GM21423 (cell line): ENCODE results near the gene ABL2.
"Not testable (repeated sequence)": the region's sequence is repeated elsewhere in the genome, so short reads cannot be mapped to it uniquely, and the experiment has no call there.

Experiments
- ATAC-seq: cut with Tn5 transposase; IDR thresholded peaks from one replicate; pipeline ENCODE4 v1.9.1; 2021; ENCODE audit warnings: mild to moderate bottlenecking, moderate library complexity; ENCODE audit not compliant: unreplicated experiment

ABL2 gene

GRCh38 chr1:179137617-179138255 is 91.7 kb downstream of the ABL2 start:
- ATAC-seq, result no peak

GRCh38 chr1:179135707-179136106 is 93.8 kb downstream of the ABL2 start:
- ATAC-seq, result not testable (repeated sequence)

- not testable (repeated sequence) for ATAC-seq
Measured at GRCh38 chr1:179135168-179135567, 94.3 kb downstream of the ABL2 start.

GRCh38 chr1:179129702-179130473 is 99.6 kb downstream of the ABL2 start:
- peak; percentile 97 for ATAC-seq

GRCh38 chr1:179128520-179128919 is 101.0 kb downstream of the ABL2 start:
- ATAC-seq, result no peak

GRCh38 chr1:179127163-179127895 is 102.1 kb downstream of the ABL2 start:
- no peak for ATAC-seq

GRCh38 chr1:179126338-179127060 is 103.0 kb downstream of the ABL2 start:
- no peak for ATAC-seq

GRCh38 chr1:179124873-179125272 is 104.6 kb downstream of the ABL2 start:
- ATAC-seq, result no peak

- ATAC-seq, result no peak
Measured at GRCh38 chr1:179121159-179121938, 108.1 kb downstream of the ABL2 start.

GRCh38 chr1:179120736-179121135 is 108.7 kb downstream of the ABL2 start:
- ATAC-seq, result no peak

GRCh38 chr1:179119513-179119912 is 110.0 kb downstream of the ABL2 start:
- no peak for ATAC-seq

- no peak for ATAC-seq
Measured at GRCh38 chr1:179115181-179115580, 114.3 kb downstream of the ABL2 start.

GRCh38 chr1:179108644-179109043 is 120.8 kb downstream of the ABL2 start:
- no peak for ATAC-seq

GRCh38 chr1:179107706-179108629 is 121.5 kb downstream of the ABL2 start:
- no peak for ATAC-seq

- no peak for ATAC-seq
Measured at GRCh38 chr1:179105393-179105792, 124.1 kb downstream of the ABL2 start.

- no peak for ATAC-seq
Measured at GRCh38 chr1:179104611-179105250, 124.7 kb downstream of the ABL2 start.

GRCh38 chr1:179103999-179104398 is 125.5 kb downstream of the ABL2 start:
- no peak for ATAC-seq

GRCh38 chr1:179101566-179101965 is 127.9 kb downstream of the ABL2 start:
- no peak for ATAC-seq

- no peak for ATAC-seq
Measured at GRCh38 chr1:179099891-179100290, 129.6 kb downstream of the ABL2 start.
